GM12864 (cell line): ENCODE data around the gene IVNS1ABP.

Source experiments
- DNase-seq: peaks from one replicate; pipeline ENCODE4 v3.0.0-alpha.2; 2011; ENCODE audit warnings: low read depth
- H3K4me3 ChIP-seq: 2 replicates; pipeline ENCODE4 v1.5.1; 2011; ENCODE audit warnings: mild to moderate bottlenecking, low read depth, low read length, control low read depth
- CTCF ChIP-seq: IDR thresholded peaks from 2 replicates; pipeline ENCODE4 v1.5.1; 2011; ENCODE audit warnings: low read depth, mild to moderate bottlenecking, moderate library complexity, low read length, control low read depth, inconsistent platforms; ENCODE audit errors: missing control alignments

IVNS1ABP gene

GRCh38 chr1:185288435-185288834 is 28.6 kb downstream of the IVNS1ABP start:
- no peak for DNase-seq
- no peak for TF ChIP-seq CTCF

GRCh38 chr1:185287451-185287850 is 29.6 kb downstream of the IVNS1ABP start:
- DNase-seq, result no peak
- H3K4me3 ChIP-seq, result no peak overlapping the region
- no peak for TF ChIP-seq CTCF

More at GRCh38 chr1:185288435-185288834, 28.6 kb downstream of the IVNS1ABP start:
- H3K4me3 ChIP-seq, result no peak overlapping the region

GRCh38 chr1:185284533-185285276 is 32.3 kb downstream of the IVNS1ABP start:
- no peak overlapping the region for H3K4me3 ChIP-seq
- DNase-seq, result no peak
- no peak for TF ChIP-seq CTCF

GRCh38 chr1:185284116-185284515 is 32.9 kb downstream of the IVNS1ABP start:
- TF ChIP-seq CTCF, result no peak
- H3K4me3 ChIP-seq, result no peak overlapping the region
- DNase-seq, result no peak

GRCh38 chr1:185281245-185281644 is 35.8 kb downstream of the IVNS1ABP start:
- TF ChIP-seq CTCF, result no peak
- no peak for DNase-seq
- H3K4me3 ChIP-seq, result no peak overlapping the region

GRCh38 chr1:185280589-185280988 is 36.5 kb downstream of the IVNS1ABP start:
- no peak for TF ChIP-seq CTCF
- DNase-seq, result no peak
- H3K4me3 ChIP-seq, result no peak overlapping the region

GRCh38 chr1:185279571-185279970 is 37.5 kb downstream of the IVNS1ABP start:
- no peak for DNase-seq
- TF ChIP-seq CTCF, result no peak
- no peak overlapping the region for H3K4me3 ChIP-seq
